ENCODE data around the gene TRMT11.
"Not testable (repeated sequence)": the region's sequence is repeated elsewhere in the genome, so short reads cannot be mapped to it uniquely, and the experiment has no call there.

Gene TRMT11

GRCh38 chr6:125994670-125995488 is 8.5 kb downstream of the TRMT11 start:
- DNase-seq (ENCODE audit: low spot score) = no peak

DNA sequence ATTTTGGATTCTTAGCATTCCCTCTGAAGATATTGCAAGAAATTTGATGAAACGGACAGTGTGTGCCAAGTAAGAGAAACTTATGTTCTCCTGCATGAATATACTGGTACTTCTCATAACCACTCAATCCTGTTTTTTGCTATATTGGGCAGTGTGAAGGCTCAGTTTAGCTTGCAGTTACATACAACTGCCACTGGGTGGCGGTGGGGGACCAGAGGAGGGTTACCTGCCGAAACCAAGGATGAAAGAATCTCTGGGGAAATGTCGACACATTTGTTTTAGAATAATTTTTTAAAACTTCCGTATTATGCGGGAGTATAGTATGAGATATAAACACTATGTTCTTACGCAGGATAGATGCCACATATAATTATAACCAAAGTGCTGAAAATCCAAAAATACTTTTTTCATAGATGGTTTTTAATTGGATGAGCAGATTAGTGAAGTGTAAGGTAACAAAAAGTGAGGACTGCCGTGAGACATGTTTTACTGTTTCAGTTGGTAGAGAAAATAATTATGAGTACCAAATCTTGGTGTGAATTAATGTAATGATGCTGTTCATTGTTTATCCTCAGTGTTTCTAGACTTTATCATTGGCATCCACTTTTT is 9.7 kb downstream of the TRMT11 start:
- DNase-seq (ENCODE audit: low spot score) = peak; percentile 61

DNA sequence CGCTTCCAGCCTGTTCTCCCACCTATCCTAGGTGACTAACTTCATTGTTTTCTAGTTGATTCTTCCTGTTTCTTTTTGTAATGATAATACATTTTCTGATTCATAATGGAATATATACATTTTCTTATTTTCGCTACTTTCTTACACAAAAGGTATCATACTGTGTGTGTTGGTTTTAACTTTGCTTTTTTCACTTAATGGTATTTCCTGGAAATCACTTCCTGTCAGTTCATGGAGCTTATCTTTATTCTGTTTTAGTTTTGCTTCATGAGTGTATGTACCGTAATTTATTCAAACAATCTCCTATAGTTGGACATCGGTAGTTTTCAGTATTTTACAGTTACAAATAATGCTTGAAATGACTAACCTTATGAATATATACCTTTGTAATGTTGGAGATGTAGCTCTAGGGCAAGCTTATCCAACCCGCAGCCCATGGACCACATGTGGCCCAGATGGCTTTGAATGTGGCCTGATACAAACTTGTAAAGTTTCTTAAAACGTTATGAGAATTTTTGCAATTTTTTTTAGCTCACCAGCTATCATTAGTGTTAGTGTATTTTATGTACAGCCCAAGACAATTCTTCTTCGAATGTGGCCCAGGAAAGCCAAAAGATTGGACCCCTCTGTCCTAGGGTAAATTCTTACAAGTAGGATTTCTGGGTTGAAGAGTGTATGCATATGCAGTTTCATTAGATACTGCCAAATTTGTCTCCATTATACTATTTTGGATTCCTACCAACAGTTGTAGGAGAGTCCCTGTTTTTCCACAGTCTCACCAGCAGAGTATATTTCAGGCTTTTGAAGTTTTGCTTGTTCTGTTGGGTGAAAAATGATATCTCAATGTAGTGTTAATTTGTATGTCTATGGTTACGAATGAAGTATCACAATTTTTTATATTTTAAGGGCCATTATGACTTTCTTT is 16.7 kb downstream of the TRMT11 start:
- DNase-seq (ENCODE audit: low spot score) = no peak

- DNase-seq (ENCODE audit: low spot score) = no peak
Observed at GRCh38 chr6:126007800-126008199, 21.5 kb downstream of the TRMT11 start.

- DNase-seq (ENCODE audit: low spot score) = no peak
Observed at GRCh38 chr6:126010040-126010439, 23.7 kb downstream of the TRMT11 start.

DNA sequence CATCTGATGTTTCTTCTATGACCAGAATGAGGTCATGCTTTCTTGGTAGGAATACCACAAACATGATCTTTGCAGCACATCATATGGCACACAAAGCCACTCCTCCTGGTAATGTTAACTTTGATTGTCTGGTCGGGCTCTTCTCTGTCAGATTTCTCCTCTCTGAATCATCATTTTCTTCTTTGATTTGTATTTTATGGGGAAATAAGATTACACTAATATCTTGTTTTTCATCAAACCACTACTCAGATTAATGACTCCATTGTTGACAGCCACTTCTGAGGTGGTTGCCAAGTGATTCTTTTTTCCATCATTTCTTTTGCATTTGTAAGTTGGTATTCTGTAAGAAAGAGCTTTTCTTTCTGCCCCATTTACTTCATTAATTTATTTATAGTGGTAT is 29.5 kb downstream of the TRMT11 start:
- DNase-seq (ENCODE audit: low spot score) = no peak

GRCh38 chr6:126016591-126016990 is 30.3 kb downstream of the TRMT11 start:
- no peak for DNase-seq (ENCODE audit: low spot score)

GRCh38 chr6:126017668-126018067 is 31.3 kb downstream of the TRMT11 start:
- DNase-seq (ENCODE audit: low spot score) = no peak

DNA sequence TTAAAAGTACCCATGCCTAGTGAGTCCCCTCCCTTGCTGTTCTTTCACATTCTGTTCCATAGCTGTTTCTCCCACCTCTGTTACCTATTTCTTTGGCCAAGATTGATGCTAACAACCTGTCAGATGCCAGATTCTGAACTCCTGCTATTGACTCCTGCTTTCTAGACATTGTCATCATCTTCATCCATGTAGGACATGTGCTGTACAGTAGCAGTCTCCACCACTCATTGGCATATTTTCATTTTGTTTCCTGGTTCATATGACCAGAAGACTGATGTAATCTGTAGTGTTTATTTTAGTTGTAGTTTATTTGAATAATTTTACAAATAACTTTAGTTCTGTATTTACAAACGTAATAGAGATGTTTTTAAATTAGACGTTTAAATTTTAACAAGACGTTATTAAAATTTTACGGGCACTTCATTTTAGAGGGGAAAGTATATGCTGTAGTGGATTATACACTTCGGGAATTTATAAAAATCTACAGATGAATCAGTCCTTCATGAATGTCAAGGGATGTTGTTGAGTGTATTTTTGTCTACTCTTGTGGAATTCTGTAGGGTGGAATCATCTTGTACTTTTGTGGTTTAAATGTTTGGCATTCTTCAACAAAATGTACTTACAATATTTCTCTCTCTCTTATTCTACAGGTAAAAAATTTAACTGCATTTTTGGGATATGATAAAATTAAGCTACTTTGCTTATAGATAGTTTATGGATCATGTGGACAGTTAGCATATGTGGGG is 34.1 kb downstream of the TRMT11 start:
- no peak for DNase-seq (ENCODE audit: low spot score)

DNA sequence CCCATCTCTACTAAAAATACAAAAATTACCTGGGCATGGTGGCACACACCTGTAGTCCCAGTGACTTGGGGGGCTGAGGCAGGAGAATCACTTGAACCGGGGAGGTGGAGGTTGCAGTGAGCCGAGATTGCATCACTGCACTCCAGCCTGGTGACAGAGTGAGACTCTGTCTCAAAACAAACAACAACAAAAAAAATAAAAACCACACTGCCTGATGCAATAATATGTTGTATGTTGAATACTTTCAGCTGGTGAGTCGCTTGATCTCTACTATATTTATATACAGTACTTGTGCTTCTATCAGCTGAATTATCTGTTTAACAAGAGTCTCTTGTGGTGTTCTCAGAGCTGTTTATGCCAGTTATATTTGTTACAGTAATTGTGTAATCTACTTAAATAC is 37.1 kb downstream of the TRMT11 start:
- DNase-seq (ENCODE audit: low spot score) = not testable (repeated sequence)

DNA sequence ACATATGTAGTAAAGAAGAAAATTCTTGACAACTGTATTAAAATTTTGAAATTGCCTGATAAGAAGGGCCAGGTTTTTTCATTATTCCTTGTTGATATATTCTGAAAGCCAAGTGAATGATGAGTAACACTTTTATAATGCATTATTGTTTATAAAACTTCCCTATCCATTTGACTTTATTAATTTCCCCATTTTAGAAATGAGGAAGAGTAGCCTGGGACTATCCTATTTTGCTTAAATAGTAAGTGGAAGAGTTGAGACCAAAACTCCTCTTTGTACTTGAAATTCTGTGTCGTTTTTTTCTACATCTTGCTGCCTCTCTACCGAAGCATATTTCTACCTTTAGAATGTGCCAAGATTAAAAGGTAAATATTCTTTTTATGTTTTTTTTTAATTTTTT is 39.7 kb downstream of the TRMT11 start:
- DNase-seq (ENCODE audit: low spot score) = no peak

DNA sequence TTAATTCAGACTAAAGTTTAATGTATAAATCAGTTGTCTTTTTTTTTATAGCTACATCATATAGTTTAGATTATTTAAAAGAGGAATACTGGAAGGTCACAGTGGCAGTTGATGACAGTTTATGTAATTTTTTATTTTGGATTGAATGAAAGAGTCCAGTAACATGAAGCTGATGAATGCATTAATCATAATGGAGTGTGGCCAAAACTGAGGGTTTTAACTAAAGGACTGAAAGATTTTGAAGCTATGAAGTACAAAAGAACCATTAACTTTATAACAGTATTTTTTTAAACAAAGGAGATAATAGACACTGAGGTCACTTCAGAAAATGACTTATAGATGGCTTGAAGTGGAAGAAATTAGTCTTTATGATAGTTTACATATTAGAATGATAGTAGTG is 41.3 kb downstream of the TRMT11 start:
- DNase-seq (ENCODE audit: low spot score) = no peak

DNA sequence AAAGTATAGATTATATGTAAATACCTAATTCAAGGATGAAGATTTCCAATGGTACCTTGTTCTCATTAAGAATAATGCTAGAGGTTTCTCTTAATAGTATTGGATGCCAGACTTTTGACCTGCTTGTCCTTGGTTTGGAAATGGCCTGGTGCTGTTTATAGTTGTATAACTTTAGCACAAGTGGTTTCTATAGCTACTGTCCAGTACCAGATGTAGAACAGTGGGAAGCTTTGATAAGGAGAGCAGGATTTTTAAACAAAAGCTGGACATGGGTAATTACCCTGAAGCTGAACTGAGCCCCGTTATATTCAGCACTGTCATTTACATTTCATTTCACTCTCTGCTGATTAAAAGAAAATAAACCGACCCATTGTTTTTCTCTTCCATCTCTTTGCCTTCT is 43.7 kb downstream of the TRMT11 start:
- no peak for DNase-seq (ENCODE audit: low spot score)

DNA sequence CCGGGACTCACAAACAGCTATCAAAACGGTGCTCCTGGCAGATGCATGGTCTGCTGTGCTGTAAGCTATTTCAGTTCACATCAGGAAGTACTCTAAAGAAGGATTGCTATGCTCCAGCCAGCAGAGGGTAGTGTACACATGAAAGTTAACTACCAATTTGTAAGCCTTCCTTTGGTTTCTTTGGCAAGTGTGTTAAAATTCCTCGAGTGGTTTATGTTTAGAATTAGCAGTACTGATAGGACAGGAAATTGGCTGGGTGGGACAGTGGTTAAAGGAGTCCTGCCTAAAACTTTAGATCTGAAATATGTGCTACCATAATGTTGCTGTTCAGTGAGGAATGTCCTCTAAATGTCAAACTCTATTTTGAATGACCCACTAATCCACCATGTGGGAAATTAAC is 47.4 kb downstream of the TRMT11 start:
- DNase-seq (ENCODE audit: low spot score) = no peak

DNA sequence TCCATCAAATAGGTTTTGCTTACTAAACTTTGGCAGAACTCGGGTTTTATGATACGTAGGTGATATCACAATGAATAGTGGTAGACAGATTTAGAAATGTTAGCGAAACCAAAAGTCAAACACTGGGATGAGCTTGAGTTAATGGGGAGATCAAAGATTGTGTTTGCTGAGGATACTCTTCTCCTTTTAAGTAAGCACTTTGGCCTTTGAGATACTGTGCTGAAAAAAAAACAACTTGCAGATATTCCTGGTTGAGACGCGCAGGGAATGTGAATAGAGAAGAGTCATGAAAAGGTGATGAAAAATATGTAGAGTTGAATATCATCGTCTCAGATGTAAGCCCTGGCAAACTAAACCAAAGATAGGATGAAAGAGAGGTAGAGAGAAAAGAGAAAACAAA is 48.3 kb downstream of the TRMT11 start:
- DNase-seq (ENCODE audit: low spot score) = no peak

DNA sequence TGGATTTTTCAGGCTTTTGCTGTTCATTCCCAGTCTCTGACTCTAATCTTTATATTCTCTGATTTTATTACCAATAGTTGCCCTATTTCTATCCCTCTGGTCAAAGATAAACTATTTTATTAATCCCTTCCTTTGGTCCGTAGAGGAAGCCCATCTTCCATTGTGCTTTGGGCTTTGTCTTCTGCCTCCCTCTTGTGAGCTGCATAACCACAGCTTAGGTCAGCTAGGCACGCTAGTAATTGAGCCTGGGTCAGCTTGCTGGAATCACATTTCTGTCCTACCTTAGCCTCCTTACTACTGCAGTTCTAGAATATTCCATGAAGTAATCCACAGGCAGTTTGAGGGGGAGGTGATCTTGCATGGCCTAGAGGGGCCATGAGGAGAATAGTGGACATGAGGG is 49.4 kb downstream of the TRMT11 start:
- DNase-seq (ENCODE audit: low spot score) = no peak

GRCh38 chr6:126038234-126038633 is 51.9 kb downstream of the TRMT11 start:
- no peak for DNase-seq (ENCODE audit: low spot score)

DNA sequence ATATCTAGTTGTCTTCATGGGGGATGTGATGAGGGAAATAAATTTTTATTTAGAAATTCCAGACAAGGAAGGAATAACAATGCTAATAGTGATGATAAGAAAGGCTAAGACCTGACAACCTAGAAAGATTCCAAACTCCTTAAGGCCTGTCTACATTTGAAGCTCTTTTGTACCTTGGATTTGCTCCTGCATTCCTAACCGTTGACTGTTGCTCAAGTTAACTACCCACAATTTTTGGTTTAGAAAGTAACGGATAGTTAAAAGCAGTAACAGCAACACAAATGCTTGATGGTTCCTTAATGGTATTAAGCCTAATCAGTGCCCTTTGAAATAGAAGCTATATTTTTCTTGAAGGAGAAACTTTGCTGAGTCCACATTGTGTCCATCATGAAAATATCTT is 52.9 kb downstream of the TRMT11 start:
- DNase-seq (ENCODE audit: low spot score) = no peak

- no peak for DNase-seq (ENCODE audit: low spot score)
Observed at GRCh38 chr6:126040394-126040793, 54.1 kb downstream of the TRMT11 start.

DNA sequence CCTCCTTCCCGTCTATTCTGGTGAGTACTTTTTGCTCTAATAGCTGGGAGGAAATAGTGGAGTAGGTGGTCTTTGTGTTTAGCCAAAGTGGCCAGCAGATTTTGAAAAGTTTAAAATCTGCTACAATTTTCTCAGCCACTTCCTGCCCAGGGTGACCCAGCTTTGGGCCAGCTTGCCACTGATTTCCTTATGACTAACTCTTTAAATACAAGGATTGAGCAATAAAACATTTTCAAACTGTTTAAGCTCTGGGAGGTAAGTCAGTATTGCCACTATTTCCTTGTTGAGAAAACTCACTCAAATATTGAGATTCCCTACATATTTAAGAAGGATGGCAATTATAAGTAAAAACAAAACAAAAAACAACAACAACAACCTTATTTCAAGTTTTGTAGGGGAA is 54.5 kb downstream of the TRMT11 start:
- no peak for DNase-seq (ENCODE audit: low spot score)

GRCh38 chr6:126041516-126041915 is 55.2 kb downstream of the TRMT11 start:
- no peak for DNase-seq (ENCODE audit: low spot score)

GRCh38 chr6:126042001-126042419 is 55.7 kb downstream of the TRMT11 start:
- no peak for DNase-seq (ENCODE audit: low spot score)

Data from ecto neural progenitor cell (in vitro differentiated cells).